KMS-11 (cell line): Measurements from ENCODE around the gene LAGE3.

Experiments used
- H2AFZ ChIP-seq: fragments of 200-600 bp; sonication (generic); 2 replicates; pipeline ENCODE4 v1.6.1; 2016; ENCODE audit warnings: antibody characterized with exemption, mixed run types, low read depth
- H3K27ac ChIP-seq: fragments of 200-600 bp; sonication (generic); 2 replicates; pipeline ENCODE4 v1.6.1; 2016; ENCODE audit warnings: mild to moderate bottlenecking, mixed run types
- H3K27me3 ChIP-seq: fragments of 200-600 bp; sonication (generic); 2 replicates; pipeline ENCODE4 v1.6.1; 2017; ENCODE audit warnings: mild to moderate bottlenecking, low read depth, mixed run types, moderate library complexity; ENCODE audit not compliant: insufficient read depth
- H3K36me3 ChIP-seq: fragments of 200-600 bp; sonication (generic); 2 replicates; pipeline ENCODE4 v1.6.1; 2017; ENCODE audit warnings: mild to moderate bottlenecking, mixed run types; ENCODE audit not compliant: insufficient read depth
- H3K4me1 ChIP-seq: fragments of 200-600 bp; sonication (generic); 2 replicates; pipeline ENCODE4 v1.6.1; 2016; ENCODE audit warnings: mild to moderate bottlenecking, low read depth, mixed run types; ENCODE audit not compliant: poor library complexity, severe bottlenecking
- H3K4me2 ChIP-seq: fragments of 200-600 bp; sonication (generic); 2 replicates; pipeline ENCODE4 v1.7.0; 2016; ENCODE audit warnings: mild to moderate bottlenecking, mixed run types
- H3K4me3 ChIP-seq: fragments of 200-600 bp; sonication (generic); IDR thresholded peaks from 2 replicates; pipeline ENCODE4 v1.6.1; 2017; ENCODE audit warnings: low read depth, low read length, mixed read lengths; ENCODE audit not compliant: insufficient read depth
- H3K79me2 ChIP-seq: fragments of 200-600 bp; sonication (generic); 2 replicates; pipeline ENCODE4 v1.6.1; 2016; ENCODE audit warnings: low read depth, mixed run types; ENCODE audit not compliant: insufficient read depth
- H3K9ac ChIP-seq: fragments of 200-600 bp; sonication (generic); 2 replicates; pipeline ENCODE4 v1.6.1; 2016; ENCODE audit warnings: mild to moderate bottlenecking, mixed run types
- H4K20me1 ChIP-seq: fragments of 200-600 bp; sonication (generic); 2 replicates; pipeline ENCODE4 v1.6.1; 2016; ENCODE audit warnings: mild to moderate bottlenecking, mixed run types; ENCODE audit not compliant: insufficient read depth
- TF ChIP-seq, protein P1 (sequence below): fragments of 200-600 bp; sonication (generic); conservative IDR thresholded peaks from 2 replicates; pipeline ENCODE4 v1.6.1; 2017; ENCODE audit warnings: low read depth, mild to moderate bottlenecking, antibody characterized with exemption, low read length, moderate library complexity, mixed read lengths

The LAGE3 gene

GRCh38 chrX:154517101-154517781 lies 38.2 kb upstream of the LAGE3 start:
- H3K4me2 ChIP-seq = no peak overlapping the region; the same call in 1 of the 2 replicates
- no peak overlapping the region for H3K4me3 ChIP-seq

DNA sequence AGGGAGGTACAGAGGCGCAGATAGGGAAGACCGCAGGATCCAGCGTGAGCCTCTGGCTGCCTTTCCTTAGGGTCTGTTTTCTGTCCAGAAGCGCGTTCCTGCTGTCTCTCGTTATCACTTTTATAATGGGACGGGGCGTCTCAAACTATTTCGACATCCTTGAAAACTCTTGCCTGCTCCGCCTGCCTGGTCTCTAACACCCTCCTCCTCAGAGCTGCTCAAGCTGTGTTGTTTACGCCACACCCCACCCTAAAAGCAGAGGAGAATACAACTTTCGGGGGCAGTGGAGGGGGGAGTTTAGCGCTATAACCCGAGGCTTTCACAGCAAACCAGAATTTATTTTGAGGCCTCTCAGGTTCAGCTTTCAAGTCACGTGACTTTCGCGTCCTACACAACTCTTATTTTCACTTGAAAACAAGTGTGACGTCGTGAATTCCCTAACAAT lies 37.6 kb upstream of the LAGE3 start:
- H4K20me1 ChIP-seq = no peaks in the 10 kb centered on the region
- no peaks in the 10 kb centered on the region for H3K36me3 ChIP-seq
- H3K27ac ChIP-seq = no peak overlapping the region
- no peaks in the 10 kb centered on the region for H3K27me3 ChIP-seq
- peaks cover 10% of the 10 kb centered on the region for H3K4me1 ChIP-seq
- no peak overlapping the region for H3K4me3 ChIP-seq
- H3K9ac ChIP-seq = peak overlapping the region; percentile 37; the same call in 1 of the 2 replicates
- peak overlapping the region; percentile 70 for H3K4me2 ChIP-seq
- TF ChIP-seq, protein P1, sequence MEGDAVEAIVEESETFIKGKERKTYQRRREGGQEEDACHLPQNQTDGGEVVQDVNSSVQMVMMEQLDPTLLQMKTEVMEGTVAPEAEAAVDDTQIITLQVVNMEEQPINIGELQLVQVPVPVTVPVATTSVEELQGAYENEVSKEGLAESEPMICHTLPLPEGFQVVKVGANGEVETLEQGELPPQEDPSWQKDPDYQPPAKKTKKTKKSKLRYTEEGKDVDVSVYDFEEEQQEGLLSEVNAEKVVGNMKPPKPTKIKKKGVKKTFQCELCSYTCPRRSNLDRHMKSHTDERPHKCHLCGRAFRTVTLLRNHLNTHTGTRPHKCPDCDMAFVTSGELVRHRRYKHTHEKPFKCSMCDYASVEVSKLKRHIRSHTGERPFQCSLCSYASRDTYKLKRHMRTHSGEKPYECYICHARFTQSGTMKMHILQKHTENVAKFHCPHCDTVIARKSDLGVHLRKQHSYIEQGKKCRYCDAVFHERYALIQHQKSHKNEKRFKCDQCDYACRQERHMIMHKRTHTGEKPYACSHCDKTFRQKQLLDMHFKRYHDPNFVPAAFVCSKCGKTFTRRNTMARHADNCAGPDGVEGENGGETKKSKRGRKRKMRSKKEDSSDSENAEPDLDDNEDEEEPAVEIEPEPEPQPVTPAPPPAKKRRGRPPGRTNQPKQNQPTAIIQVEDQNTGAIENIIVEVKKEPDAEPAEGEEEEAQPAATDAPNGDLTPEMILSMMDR = no peak
- H3K79me2 ChIP-seq = no peaks in the 10 kb centered on the region
- H2AFZ ChIP-seq = peak overlapping the region; percentile 76

More at GRCh38 chrX:154517101-154517781, 38.2 kb upstream of the LAGE3 start:
- TF ChIP-seq, protein P1 = no peak
- H4K20me1 ChIP-seq = no peaks in the 10 kb centered on the region
- H3K36me3 ChIP-seq = no peaks in the 10 kb centered on the region
- H3K9ac ChIP-seq = no peak overlapping the region
- no peaks in the 10 kb centered on the region for H3K27me3 ChIP-seq
- no peak overlapping the region for H3K27ac ChIP-seq
- H3K79me2 ChIP-seq = no peaks in the 10 kb centered on the region
- H2AFZ ChIP-seq = no peak overlapping the region; the same call in 1 of the 2 replicates
- peaks cover 10% of the 10 kb centered on the region for H3K4me1 ChIP-seq

DNA sequence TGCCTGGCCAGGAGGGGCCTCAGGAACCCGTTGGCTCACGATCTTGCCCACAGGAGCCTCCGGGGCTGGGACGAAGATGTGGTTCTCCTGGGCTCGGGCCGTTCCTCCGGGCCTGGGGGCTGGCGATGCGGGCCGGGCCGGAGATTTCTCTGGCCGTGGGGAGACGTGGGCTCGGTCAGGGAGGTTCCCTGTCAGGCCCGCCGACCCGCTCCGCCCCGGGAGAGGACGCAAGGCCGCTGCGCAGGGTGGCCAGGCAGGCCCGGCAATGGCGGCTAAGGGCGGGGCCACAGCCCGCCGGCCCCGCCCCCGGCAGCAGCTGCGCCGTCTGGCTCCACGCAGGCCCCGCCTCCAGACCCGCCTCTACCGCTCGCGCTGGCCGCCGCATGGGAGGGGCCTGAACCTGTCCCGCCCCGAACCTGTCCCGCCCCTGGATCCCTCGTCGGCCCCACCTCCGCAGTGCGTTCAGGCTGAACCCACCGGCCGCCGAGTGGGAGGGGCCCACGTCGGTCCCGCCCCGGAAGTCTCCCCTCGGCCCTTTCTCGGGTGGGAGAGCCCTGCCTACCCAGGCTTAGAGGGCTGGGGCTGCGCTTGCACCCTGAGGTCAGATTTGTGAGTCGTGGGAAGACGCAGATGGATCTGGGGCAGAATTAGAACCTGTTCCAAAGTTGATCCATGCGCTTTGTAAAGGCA lies 37.0 kb upstream of the LAGE3 start, which contains the start of gene FAM3A:
Gene FAM3A, minus strand, starts transcription at position 267 of the 690 bp plus-strand sequence. CDS start 460 bp downstream, outside the sequence.
- Histone ChIP-seq H3K4me2 (peak within 1 kb of the TSS; percentile 82), H4K20me1 (no peaks in the 10 kb centered on the region), H3K4me1 (peaks cover 10% of the 10 kb centered on the region), H3K4me3 (no peak within 1 kb of the TSS), H2AFZ (peak within 1 kb of the TSS; percentile 76), H3K79me2 (no peaks in the 10 kb centered on the region), H3K9ac (peak within 1 kb of the TSS; percentile 58), H3K27me3 (no peaks in the 10 kb centered on the region), H3K36me3 (no peaks in the 10 kb centered on the region), H3K27ac (peak within 1 kb of the TSS; percentile 63)
- TF ChIP-seq, protein P1 = no peak

DNA sequence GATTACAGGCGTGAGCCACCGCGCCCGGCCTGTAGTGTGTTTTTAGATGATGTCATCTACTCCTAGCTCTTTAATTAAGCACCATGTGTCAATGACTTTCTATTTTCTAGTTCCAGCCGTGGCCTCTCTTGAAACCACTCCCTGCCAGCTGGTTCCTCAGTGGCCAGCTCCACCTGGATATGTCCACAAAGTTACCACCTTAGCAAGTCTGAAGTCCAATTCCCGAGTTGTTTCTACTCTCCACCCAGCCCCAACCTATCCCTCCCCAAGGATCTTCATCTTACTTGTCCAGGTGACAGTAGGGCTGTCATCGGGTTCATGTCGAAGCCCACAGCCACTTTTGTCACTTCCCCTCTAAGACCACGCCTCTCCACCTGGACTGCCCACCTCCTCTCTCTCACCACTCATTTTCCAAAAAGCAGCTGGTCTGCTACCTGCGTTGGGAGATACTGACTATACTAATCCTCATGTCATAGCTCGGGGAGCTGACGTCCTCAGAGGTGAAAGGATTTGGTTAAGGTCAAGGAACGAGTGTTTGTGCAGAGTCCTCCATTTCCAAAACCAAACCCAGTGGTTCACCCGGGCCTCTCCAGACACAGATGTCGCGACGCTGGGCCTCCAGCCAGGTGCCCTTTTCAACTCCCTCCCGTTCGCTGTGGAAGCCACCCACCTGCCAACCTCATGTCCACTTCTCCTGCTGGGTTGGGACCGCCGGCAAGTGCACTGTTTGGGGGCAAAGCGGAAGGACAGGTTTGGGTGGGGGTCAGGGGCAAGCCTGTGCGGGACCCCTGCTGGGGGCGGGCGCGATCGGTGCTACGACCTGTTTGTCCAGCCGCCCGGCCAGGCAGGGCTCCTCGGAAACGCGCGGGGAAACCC lies 36.2 kb upstream of the LAGE3 start:
- TF ChIP-seq, protein P1 = no peak
- H3K4me1 ChIP-seq = peaks cover 10% of the 10 kb centered on the region
- H3K9ac ChIP-seq = peak overlapping the region; percentile 58
- no peak overlapping the region for H3K4me3 ChIP-seq
- no peaks in the 10 kb centered on the region for H3K79me2 ChIP-seq
- H3K36me3 ChIP-seq = no peaks in the 10 kb centered on the region
- H3K27me3 ChIP-seq = no peaks in the 10 kb centered on the region
- no peaks in the 10 kb centered on the region for H4K20me1 ChIP-seq
- peak overlapping the region; percentile 63 for H3K27ac ChIP-seq
- peak overlapping the region; percentile 82 for H3K4me2 ChIP-seq
- H2AFZ ChIP-seq = peak overlapping the region; percentile 18; the same call in 1 of the 2 replicates
